Endothelial cell of umbilical vein (primary cell): ENCODE measurements around the gene CALD1.

Experiments
- EZH2 ChIP-seq: IDR thresholded peaks from 2 replicates; pipeline ENCODE4 v1.6.1; 2012; ENCODE audit warnings: borderline replicate concordance, low read depth, mild to moderate bottlenecking, moderate library complexity, low read length, inconsistent platforms; ENCODE audit not compliant: severe bottlenecking
- FOS ChIP-seq: IDR thresholded peaks from 2 replicates; pipeline ENCODE4 v1.6.1; 2011; ENCODE audit warnings: mild to moderate bottlenecking, low read length, moderate library complexity, borderline replicate concordance; ENCODE audit not compliant: insufficient read depth
- GATA2 ChIP-seq: IDR thresholded peaks from 2 replicates; pipeline ENCODE4 v1.7.0; 2011; ENCODE audit warnings: low read depth, mild to moderate bottlenecking, moderate library complexity, mixed read lengths, low read length; ENCODE audit not compliant: insufficient read length, insufficient read depth
- POLR2A ChIP-seq: IDR thresholded peaks from 2 replicates; pipeline ENCODE4 v1.6.1; 2012; ENCODE audit warnings: low read depth, mild to moderate bottlenecking, control low read depth, low read length
- POLR2AphosphoS5 ChIP-seq: IDR thresholded peaks from 2 replicates; pipeline ENCODE4 v1.6.1; 2012; ENCODE audit warnings: low read depth, mild to moderate bottlenecking, control low read depth, low read length, moderate library complexity; ENCODE audit not compliant: insufficient read depth
- TF ChIP-seq, protein P1 (sequence below), 2 donors: IDR thresholded peaks; 1 replicate in 1 of 2; 2 replicates in 1 of 2; pipeline ENCODE4 v1.5.1; 2011; ENCODE audit warnings: low read length in 2 of 2, mild to moderate bottlenecking in 2 of 2, moderate library complexity in 2 of 2, control low read depth in 1 of 2, inconsistent platforms in 1 of 2, low read depth in 1 of 2; ENCODE audit not compliant: insufficient read depth in 1 of 2; ENCODE audit errors: extremely low read depth in 1 of 2

DNA sequence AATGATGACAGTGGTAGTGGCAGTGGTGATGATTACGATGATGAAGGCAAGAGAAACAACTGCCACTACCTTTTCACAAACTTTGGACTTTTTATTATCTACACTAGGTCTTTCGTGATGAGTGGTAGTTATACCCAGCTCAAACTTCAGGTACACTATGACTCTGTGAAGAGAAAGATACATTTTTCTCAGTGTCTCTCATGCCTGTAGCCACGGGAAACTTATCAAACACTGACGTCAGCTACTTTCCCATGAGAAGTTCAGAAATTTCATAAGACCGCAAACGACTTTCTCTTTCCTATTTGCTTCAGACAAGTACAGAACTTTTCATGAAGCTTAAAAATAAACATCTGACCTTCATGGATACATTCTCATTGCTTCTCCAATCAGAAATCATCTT is 57.0 kb downstream of the CALD1 start:
- no peak for TF ChIP-seq POLR2AphosphoS5
- TF ChIP-seq, protein P1, sequence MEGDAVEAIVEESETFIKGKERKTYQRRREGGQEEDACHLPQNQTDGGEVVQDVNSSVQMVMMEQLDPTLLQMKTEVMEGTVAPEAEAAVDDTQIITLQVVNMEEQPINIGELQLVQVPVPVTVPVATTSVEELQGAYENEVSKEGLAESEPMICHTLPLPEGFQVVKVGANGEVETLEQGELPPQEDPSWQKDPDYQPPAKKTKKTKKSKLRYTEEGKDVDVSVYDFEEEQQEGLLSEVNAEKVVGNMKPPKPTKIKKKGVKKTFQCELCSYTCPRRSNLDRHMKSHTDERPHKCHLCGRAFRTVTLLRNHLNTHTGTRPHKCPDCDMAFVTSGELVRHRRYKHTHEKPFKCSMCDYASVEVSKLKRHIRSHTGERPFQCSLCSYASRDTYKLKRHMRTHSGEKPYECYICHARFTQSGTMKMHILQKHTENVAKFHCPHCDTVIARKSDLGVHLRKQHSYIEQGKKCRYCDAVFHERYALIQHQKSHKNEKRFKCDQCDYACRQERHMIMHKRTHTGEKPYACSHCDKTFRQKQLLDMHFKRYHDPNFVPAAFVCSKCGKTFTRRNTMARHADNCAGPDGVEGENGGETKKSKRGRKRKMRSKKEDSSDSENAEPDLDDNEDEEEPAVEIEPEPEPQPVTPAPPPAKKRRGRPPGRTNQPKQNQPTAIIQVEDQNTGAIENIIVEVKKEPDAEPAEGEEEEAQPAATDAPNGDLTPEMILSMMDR (IDR thresholded peaks at IDR 0.05; ENCODE audit: extremely low read depth in 1 of 2, insufficient read depth in 1 of 2, low read depth in 1 of 2, low read length in 2 of 2) = no peak
- TF ChIP-seq EZH2 = no peak
- TF ChIP-seq POLR2A = no peak
- TF ChIP-seq FOS = no peak
- no peak for TF ChIP-seq GATA2
